HepG2 (cell line): ENCODE results near the gene DOCK2. TPM values are rescaled to one million over a fixed set of nuclear protein-coding genes. Genes with fewer than 3 reads are reported as not detected.
A peak's percentile ranks its signal among the peaks of the same experiment; 100 is the strongest.

Experiments
- ATAC-seq: fragments of 200-7000 bp; cut with Tn5 transposase; 3 replicates; pipeline ENCODE4 v1.9.1; 2020; ENCODE audit warnings: mild to moderate bottlenecking, moderate library complexity
- BruUV-seq: library from RNA; stranded (reverse); fragments of 400-500 nt; replicated peaks from 2 replicates; lab custom pipeline; 2021; lab: Mats Ljungman, UMichigan
- CTCF ChIA-PET: fragments of 300-600 bp; formaldehyde crosslinking; extraction: SDS; loops from one replicate; lab custom pipeline; 2021; ENCODE audit warnings: low total read pairs, inconsistent platforms, low intra/inter-chr PET ratio; lab: Yijun Ruan, JAX
- POLR2A ChIA-PET: fragments of 350-600 bp; sonication (Branson Sonifier 250); formaldehyde crosslinking; loops from one replicate; lab custom pipeline; 2020; ENCODE audit warnings: antibody characterized with exemption, inconsistent platforms; lab: Yijun Ruan, JAX
- DNase-seq: peaks from one replicate; pipeline ENCODE4 v3.0.0-alpha.2; 2015; ENCODE audit warnings: low spot score
- FAIRE-seq: peaks from 3 replicates; lab custom pipeline; 2011; peaks lifted over from hg19 to GRCh38; lab: Jason Lieb, UNC
- H2AFZ ChIP-seq: one replicate; pipeline ENCODE4 v1.6.1; 2011; ENCODE audit warnings: low read length, inconsistent platforms
- H3K27ac ChIP-seq: fragments of 300-600 bp; 3 replicates; pipeline ENCODE4 v1.8.0; 2011; ENCODE audit warnings: mixed run types, mild to moderate bottlenecking, mixed read lengths, low read length, inconsistent platforms; ENCODE audit not compliant: insufficient read depth; ENCODE audit errors: extremely low read length
- H3K27me3 ChIP-seq, 2 experiments: fragments of 200-600 bp in 1 of 2; 2 replicates in 1 of 2; 3 replicates in 1 of 2; pipeline versions ENCODE4 v1.6.0 to v1.8.0; 2011; ENCODE audit warnings: low read length in 2 of 2, mild to moderate bottlenecking in 2 of 2, moderate library complexity in 2 of 2, inconsistent platforms in 1 of 2; ENCODE audit not compliant: insufficient read depth in 2 of 2, control insufficient read depth in 1 of 2
- H3K36me3 ChIP-seq, 2 experiments: fragments of 200-600 bp in 1 of 2; replicated peaks in 1 of 2; 2 replicates in 1 of 2; 3 replicates in 1 of 2; pipeline versions ENCODE4 v1.5.1 to v1.8.0; 2011; ENCODE audit warnings: low read length in 2 of 2, inconsistent platforms in 1 of 2; ENCODE audit not compliant: insufficient read depth in 2 of 2, control insufficient read depth in 1 of 2
- H3K4me1 ChIP-seq: 2 replicates; pipeline ENCODE4 v1.5.1; 2012; ENCODE audit warnings: low read length, inconsistent platforms; ENCODE audit not compliant: insufficient read depth
- H3K4me2 ChIP-seq: 2 replicates; pipeline ENCODE4 v1.6.0; 2011; ENCODE audit warnings: low read depth, low read length, inconsistent platforms
- H3K4me3 ChIP-seq, 3 experiments: fragments of 200-600 bp in 1 of 3; sonication (generic), shearing (Covaris generic) in 1 of 3; replicated peaks in 1 of 3; 2 replicates each; pipeline ENCODE4 v1.5.1; 2011 to 2016; ENCODE audit warnings: low read length in 3 of 3, inconsistent platforms in 2 of 3, low read depth in 2 of 3, mild to moderate bottlenecking in 2 of 3, control low read depth in 1 of 3, mixed read lengths in 1 of 3; ENCODE audit not compliant: insufficient read depth in 1 of 3
- H3K79me2 ChIP-seq: one replicate; pipeline ENCODE4 v1.6.1; 2011; ENCODE audit warnings: low read length, inconsistent platforms; ENCODE audit not compliant: insufficient read depth
- H3K9ac ChIP-seq: 2 replicates; pipeline ENCODE4 v1.6.0; 2011; ENCODE audit warnings: mild to moderate bottlenecking, low read depth, low read length, inconsistent platforms; ENCODE audit not compliant: insufficient read depth
- H3K9me3 ChIP-seq: 2 replicates; pipeline ENCODE4 v1.5.1; 2012; ENCODE audit warnings: mild to moderate bottlenecking, low read length
- H4K20me1 ChIP-seq: 2 replicates; pipeline ENCODE4 v1.6.0; 2011; ENCODE audit warnings: inconsistent platforms, mild to moderate bottlenecking, low read length, moderate library complexity; ENCODE audit not compliant: insufficient read depth
- CENPX ChIP-seq: sonication (generic); formaldehyde crosslinking; IDR thresholded peaks from 2 replicates; pipeline ENCODE4 v1.9.0; 2021; ENCODE audit warnings: mild to moderate bottlenecking, missing genetic modification reagents, moderate library complexity
- E2F1 ChIP-seq: sonication (generic); formaldehyde crosslinking; IDR thresholded peaks from 2 replicates; pipeline ENCODE4 v1.5.0; 2020; ENCODE audit warnings: missing genetic modification reagents
- GFI1 ChIP-seq: sonication (generic); formaldehyde crosslinking; IDR thresholded peaks from 2 replicates; pipeline ENCODE4 v1.5.0; 2020; ENCODE audit warnings: missing genetic modification reagents, mild to moderate bottlenecking, borderline replicate concordance
- HIVEP1 ChIP-seq: sonication (generic); formaldehyde crosslinking; IDR thresholded peaks from 2 replicates; pipeline ENCODE4 v1.4.0; 2020; ENCODE audit warnings: mild to moderate bottlenecking, missing genetic modification reagents
- NR2F2 ChIP-seq: IDR thresholded peaks from 2 replicates; pipeline ENCODE4 v1.6.1; 2012; ENCODE audit warnings: low read depth, inconsistent platforms, borderline replicate concordance
- PAWR ChIP-seq: sonication (generic); formaldehyde crosslinking; IDR thresholded peaks from 2 replicates; pipeline ENCODE4 v1.4.0; 2020; ENCODE audit warnings: missing genetic modification reagents, mild to moderate bottlenecking, borderline replicate concordance
- RERE ChIP-seq: IDR thresholded peaks from 2 replicates; pipeline ENCODE4 v1.6.1; 2016; ENCODE audit warnings: low read depth, missing genetic modification reagents, missing compliant biosample characterization
- SUZ12 ChIP-seq: fragments of 150-350 bp; IDR thresholded peaks from 2 replicates; pipeline ENCODE4 v1.6.1; 2014; ENCODE audit warnings: low read depth, low read length
- TAF15 ChIP-seq: fragments of 200-400 bp; formaldehyde crosslinking; IDR thresholded peaks from one replicate; pipeline ENCODE4 v1.6.1; 2018; ENCODE audit warnings: mild to moderate bottlenecking, low read depth, low read length; ENCODE audit not compliant: poor library complexity, severe bottlenecking
- TOPORS ChIP-seq: sonication (generic); formaldehyde crosslinking; IDR thresholded peaks from 2 replicates; pipeline ENCODE4 v1.8.0; 2023; ENCODE audit warnings: mild to moderate bottlenecking, missing genetic modification reagents
- ZBTB10 ChIP-seq: sonication (generic); formaldehyde crosslinking; IDR thresholded peaks from 2 replicates; pipeline ENCODE4 v1.4.0; 2020; ENCODE audit warnings: missing genetic modification reagents, borderline replicate concordance
- ZNF235 ChIP-seq: sonication (generic); formaldehyde crosslinking; IDR thresholded peaks from 2 replicates; pipeline ENCODE4 v1.8.1; 2023; ENCODE audit warnings: mild to moderate bottlenecking, missing genetic modification reagents, borderline replicate concordance
- ZNF75D ChIP-seq: sonication (generic); formaldehyde crosslinking; IDR thresholded peaks from 2 replicates; pipeline ENCODE4 v1.8.1; 2023; ENCODE audit warnings: missing genetic modification reagents, mild to moderate bottlenecking, borderline replicate concordance
- in situ Hi-C: cut with HindIII; loops from 2 replicates; pipeline ENCODE4 v1.10.0; 2017; ENCODE audit warnings: low pct_unique_long_range_greater_than_20kb; ENCODE audit not compliant: extremely low pct_ligation_motif_present
- intact Hi-C: fragments of 100-400 bp; cut with micrococcal nuclease; formaldehyde crosslinking; loops from one replicate; pipeline ENCODE4 v1.10.0; 2022; ENCODE audit not compliant: unreplicated experiment
- polyA plus RNA-seq, 8 experiments: library from polyadenylated mRNA; depleted of rRNA in 3 of 8; stranded (reverse) in 7 of 8; unstranded in 1 of 8; fragments of >200 nt; fragmentation: Illumina TruSeq in 4 of 8; extraction: Trizol in 4 of 8; gene quantifications; 2 replicates each; pipeline versions ENCODE4 v1.2.1 to v1.2.3, GENCODE V29; 2011 to 2016; ENCODE audit warnings: low read depth in 4 of 8, missing spikeins in 1 of 8, mixed read lengths in 1 of 8; ENCODE audit not compliant: insufficient read depth in 1 of 8
- total RNA-seq, 5 experiments: library from RNA; depleted of rRNA; stranded (reverse); fragments of >200 nt; fragmentation: Illumina TruSeq; extraction: Trizol; gene quantifications; 2 replicates each; pipeline ENCODE4 v1.2.3, GENCODE V29; 2016; ENCODE audit warnings: low read depth in 1 of 5

The DOCK2 gene
- total and polyA plus RNA-seq, 2 of the 13 experiments (the other 11 are each of a cell fraction or from before 2014, with no cell fraction given) = not detected

DNA sequence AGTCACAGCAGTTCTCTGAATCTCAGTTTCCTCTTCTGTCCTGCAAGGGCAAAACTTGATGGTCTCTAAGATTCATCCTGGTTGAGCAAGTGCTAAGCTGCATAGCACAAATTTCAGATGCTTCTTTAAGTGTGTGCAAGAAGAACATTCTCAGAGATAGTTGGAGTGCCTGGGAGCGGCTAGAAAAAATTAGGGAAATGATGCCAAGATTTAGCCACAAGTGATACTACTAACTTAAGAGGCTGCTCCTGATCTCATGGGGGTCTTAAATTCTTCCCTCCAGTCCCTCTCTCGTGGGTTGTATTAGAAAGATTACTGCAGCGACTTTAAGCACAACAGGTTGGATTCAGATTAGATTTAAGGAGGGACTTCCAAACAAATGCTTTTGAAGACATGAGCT is 319.1 kb downstream of the DOCK2 start (continued):
- TF ChIP-seq ZBTB10 (CRISPR knock-in tag) (no peak), ZNF235 (CRISPR knock-in tag) (no peak)

DNA sequence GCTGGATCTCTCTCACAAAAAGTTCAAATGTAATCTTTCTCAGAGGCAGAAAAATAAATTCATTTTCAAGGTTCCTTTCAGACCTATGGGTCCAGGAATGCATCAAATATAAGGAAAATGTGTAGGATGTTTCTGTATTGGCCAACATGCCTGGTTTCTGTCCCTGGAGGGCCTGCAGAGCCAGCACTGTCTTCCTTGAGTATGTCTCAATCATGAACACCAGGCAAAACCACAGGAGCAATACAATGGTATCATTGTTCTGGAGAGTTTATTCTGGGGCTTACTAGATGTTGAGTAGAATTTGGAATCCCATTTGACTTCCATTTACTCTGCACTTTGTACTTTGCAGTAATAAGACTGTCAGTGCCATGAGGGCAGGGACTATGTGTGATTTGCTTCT is 319.7 kb downstream of the DOCK2 start:
- no TSS peak for BruUV-seq

More for the DNA sequence above, 319.7 kb downstream of the DOCK2 start:
- no peaks in the 10 kb centered on the region for H3K9me3 ChIP-seq
- in situ Hi-C loops (no loop called here), intact Hi-C loops (no loop called here)
- FAIRE-seq = no peak
- TF ChIP-seq TAF15 (no peak), E2F1 (CRISPR knock-in tag) (no peak), CENPX (CRISPR knock-in tag) (no peak), GFI1 (CRISPR knock-in tag) (no peak), HIVEP1 (CRISPR knock-in tag) (no peak), NR2F2 (no peak), PAWR (CRISPR knock-in tag) (no peak), SUZ12 (no peak), TOPORS (CRISPR knock-in tag) (no peak), RERE (no peak), ZNF75D (CRISPR knock-in tag) (no peak)
- H4K20me1 ChIP-seq = no peaks in the 10 kb centered on the region
- no peaks in the 10 kb centered on the region for H3K27me3 ChIP-seq
- no peak overlapping the region for H3K4me2 ChIP-seq
- DNase-seq = peak; percentile 3
- no peaks in the 10 kb centered on the region for H3K4me1 ChIP-seq
- no peaks in the 10 kb centered on the region for H3K79me2 ChIP-seq
- no peak overlapping the region for H3K9ac ChIP-seq
- no peak overlapping the region for H3K4me3 ChIP-seq
- no peak overlapping the region for H3K27ac ChIP-seq
- no peaks in the 10 kb centered on the region for H3K36me3 ChIP-seq
- ChIA-PET CTCF (no interaction called here), POLR2A (no interaction called here)
- ATAC-seq = no peak
- no peak overlapping the region for H2AFZ ChIP-seq
